Loucy (cell line): ENCODE results near the gene ENPP3.

ENCODE experiments used
- CTCF ChIP-seq: fragments of 200-600 bp; sonication (generic); conservative IDR thresholded peaks from 2 replicates; pipeline ENCODE4 v1.5.1; 2014; ENCODE audit warnings: mild to moderate bottlenecking, antibody characterized with exemption, low read length
- EZH2phosphoT487 ChIP-seq: fragments of 200-600 bp; IDR thresholded peaks from 2 replicates; pipeline ENCODE4 v1.6.1; 2018; ENCODE audit warnings: antibody characterized with exemption, mild to moderate bottlenecking, moderate library complexity, borderline replicate concordance

GRCh38 chr6:131640100-131640499, 3.0 kb downstream of the ENPP3 start:
- TF ChIP-seq CTCF: no peak
- no peak for TF ChIP-seq EZH2phosphoT487
